GM12892 (cell line): ENCODE measurements around the gene ZNF619.

Experiments
- POLR2A ChIP-seq: IDR thresholded peaks from 2 replicates; pipeline ENCODE4 v1.6.1; 2011; ENCODE audit warnings: low read depth, low read length, control low read depth
- POLR2AphosphoS5 ChIP-seq: IDR thresholded peaks from 2 replicates; pipeline ENCODE4 v1.6.1; 2011; ENCODE audit warnings: low read depth, low read length, control low read depth
- TAF1 ChIP-seq: IDR thresholded peaks from 2 replicates; pipeline ENCODE4 v1.6.1; 2011; ENCODE audit warnings: low read depth, mild to moderate bottlenecking, control low read depth, low read length, borderline replicate concordance

DNA sequence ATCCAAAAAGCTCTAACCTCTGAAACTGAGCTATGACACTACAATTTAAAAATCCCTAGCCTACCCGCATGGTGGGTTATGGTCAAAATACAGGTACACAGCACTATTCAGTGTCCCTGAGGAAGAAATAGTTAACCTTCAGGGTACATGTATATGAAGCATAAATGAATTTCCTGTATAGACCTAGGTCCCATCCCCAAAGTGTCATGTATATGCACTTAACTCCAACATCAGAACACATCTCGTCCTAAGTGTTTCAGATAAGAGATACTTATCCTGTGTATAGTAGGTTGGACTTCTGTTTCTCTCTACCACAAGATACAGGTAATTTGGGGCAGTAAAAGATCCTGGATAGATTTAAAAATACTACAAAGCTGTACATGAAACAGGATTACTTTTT is 13.3 kb upstream of the ZNF619 start:
- TF ChIP-seq POLR2AphosphoS5 (peak; percentile 53; the same call in 1 of the 2 replicates), POLR2A (peak; percentile 41; the same call in 1 of the 2 replicates), TAF1 (no peak)
